Activated CD4-positive, alpha-beta T cell treated with anti-CD3 and anti-CD28 coated beads, Interleukin-2, amount 50 U/mL, for 24 hours (primary cell): Measurements from ENCODE around the gene TNFRSF6B.

Experiments
- DNase-seq, 2 donors: peaks; one replicate each; pipeline ENCODE4 v3.0.0-alpha.2; 2020; ENCODE audit warnings: low read depth in 1 of 2, low spot score in 1 of 2

TNFRSF6B gene

DNA sequence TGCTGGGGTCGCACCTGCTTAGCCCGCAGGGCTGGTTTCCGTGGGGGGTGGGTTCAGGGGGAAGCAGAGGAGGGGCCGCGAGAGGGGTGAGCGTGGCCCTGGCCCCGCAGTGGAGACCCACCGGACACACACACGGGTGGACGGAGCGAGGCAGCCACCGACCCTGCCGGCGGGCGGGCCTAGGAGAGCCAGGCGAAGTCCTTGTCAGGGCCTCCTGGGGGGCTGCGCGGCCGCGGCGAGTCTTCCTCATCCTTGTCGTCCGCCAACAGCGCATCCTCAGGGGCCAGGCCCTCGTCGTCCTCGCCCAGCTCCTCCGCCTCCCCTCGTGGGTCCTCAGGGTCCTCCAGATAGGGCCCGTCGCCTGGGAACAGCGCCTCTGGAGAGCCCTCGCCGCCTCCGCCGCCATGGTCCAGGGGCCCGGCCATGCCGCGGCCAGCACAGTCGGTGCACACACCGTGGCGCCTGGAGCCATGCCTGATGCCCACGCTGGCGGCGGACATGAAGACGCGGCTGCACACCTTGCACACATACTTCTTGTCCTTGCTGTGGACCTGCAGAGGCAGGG is 50.4 kb downstream of the TNFRSF6B start:
- no peak for DNase-seq

DNA sequence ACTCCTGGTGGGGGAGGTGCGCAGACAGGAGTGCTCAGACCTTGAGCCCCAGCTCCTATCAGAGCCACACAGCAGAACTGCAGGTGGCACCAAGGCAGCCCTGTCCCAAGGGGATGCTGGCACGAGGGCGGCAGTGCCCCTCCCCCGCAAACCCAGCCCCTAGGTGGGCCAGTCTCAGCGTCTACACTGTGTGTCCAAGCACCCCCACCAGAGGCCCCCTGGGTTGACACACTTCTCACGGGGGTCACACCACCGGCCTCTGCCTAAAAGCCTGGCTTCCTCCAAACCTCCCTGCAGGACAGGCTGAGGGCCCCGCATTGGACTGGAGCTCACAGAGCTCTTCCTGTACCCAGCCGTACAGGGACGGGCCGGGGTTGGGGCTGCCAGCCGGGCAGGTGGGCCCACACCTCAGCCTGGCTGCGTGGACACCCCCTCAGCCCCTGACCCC is 51.2 kb downstream of the TNFRSF6B start:
- no peak for DNase-seq
